ENCODE results near the gene PHLDB1.

GRCh38 chr11:118660681-118661424 is 53.4 kb downstream of the PHLDB1 start:
- TF ChIP-seq CTCF (IDR thresholded peaks at IDR 0.05; ENCODE audit: low read depth, low read length, missing input control) (no peak), TAF1 (conservative IDR thresholded peaks at IDR 0.05) (no peak), YY1 (IDR thresholded peaks at IDR 0.05) (no peak), ZBTB33 (IDR thresholded peaks at IDR 0.05) (no peak), SP1 (IDR thresholded peaks at IDR 0.05) (no peak), MAX (IDR thresholded peaks at IDR 0.05) (no peak), REST (IDR thresholded peaks at IDR 0.05) (no peak), RAD21 (IDR thresholded peaks at IDR 0.05) (no peak), ATF3 (IDR thresholded peaks at IDR 0.05) (no peak), EGR1 (IDR thresholded peaks at IDR 0.05; ENCODE audit: low read depth in 2 of 2) (no peak), HNF4G (IDR thresholded peaks at IDR 0.05) (no peak), JUND (IDR thresholded peaks at IDR 0.05) (no peak), GABPA (IDR thresholded peaks at IDR 0.05 in 1 of 2, conservative IDR thresholded peaks at IDR 0.05 in 1 of 2) (no peak), RXRA (IDR thresholded peaks at IDR 0.05) (no peak)
